A204.1 (cell line): Measurements from ENCODE around the gene ARHGAP26.

Experiments
- FAIRE-seq: peaks from 2 replicates; lab custom pipeline; 2012; peaks lifted over from hg19 to GRCh38; lab: Jason Lieb, UNC

ARHGAP26 gene

DNA sequence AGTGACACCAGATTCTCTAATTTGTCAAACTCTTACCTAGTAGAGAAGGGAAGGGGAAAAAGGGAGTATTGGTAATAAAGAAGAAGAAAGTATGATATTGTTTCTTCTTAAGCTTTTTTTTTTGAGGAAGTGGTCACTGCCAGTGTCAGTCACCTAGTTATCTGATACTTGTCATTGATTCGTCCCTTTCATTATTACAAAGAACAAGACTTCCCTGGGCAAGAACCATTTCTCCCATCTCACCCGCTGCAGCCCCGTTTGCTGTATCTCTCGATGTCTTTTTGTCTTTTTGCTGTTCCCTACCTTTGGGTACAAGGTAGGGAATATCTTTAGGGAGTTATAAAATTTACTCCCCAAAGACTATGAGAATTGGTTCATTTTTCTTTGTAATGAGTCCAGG, 249.0 kb downstream of the ARHGAP26 start:
- no peak for FAIRE-seq

DNA sequence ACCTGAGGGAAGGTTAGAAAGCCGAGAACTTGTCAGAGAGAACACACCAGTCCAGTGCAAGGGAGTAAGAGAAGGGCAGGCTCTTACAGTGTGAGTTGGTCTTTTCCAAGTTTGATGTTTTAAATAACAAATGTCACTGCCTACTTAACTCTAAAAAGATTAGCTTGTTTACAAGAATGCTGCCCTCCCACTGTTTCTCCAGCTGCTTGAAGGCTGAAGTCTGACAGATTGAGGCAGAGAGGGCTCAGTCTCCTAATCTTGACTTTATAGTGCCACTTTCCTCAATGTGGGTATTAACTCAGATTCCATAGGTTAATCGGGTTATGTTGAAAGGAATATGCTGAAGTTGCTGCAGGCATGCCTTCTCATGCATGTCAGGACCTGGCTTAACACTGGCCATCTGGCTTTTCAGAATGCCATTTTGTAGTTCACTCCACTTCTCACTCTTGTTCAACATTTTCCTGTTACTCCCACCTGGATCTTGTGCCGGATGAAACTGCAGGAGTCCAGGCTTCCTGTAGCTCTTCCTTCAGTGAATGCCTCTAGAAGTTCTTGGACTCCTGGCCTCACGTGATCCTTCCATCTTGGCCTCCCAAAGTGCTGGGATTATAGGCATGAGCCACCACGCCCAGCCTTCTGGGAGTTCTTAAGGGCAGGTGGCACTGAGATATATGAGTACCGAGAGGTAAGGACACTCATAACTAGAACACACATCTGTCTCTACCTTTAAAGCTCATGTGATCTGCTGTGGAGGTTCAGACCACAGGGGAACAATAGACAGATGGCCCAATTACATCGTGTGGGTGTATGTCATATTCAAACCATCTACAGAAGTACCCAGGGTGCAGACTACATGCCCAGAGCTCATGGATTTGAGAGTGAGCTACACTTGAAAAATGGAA, 249.7 kb downstream of the ARHGAP26 start:
- no peak for FAIRE-seq

GRCh38 chr5:143021595-143021994, 251.4 kb downstream of the ARHGAP26 start:
- no peak for FAIRE-seq

GRCh38 chr5:143023411-143024096, 253.4 kb downstream of the ARHGAP26 start:
- FAIRE-seq = no peak

DNA sequence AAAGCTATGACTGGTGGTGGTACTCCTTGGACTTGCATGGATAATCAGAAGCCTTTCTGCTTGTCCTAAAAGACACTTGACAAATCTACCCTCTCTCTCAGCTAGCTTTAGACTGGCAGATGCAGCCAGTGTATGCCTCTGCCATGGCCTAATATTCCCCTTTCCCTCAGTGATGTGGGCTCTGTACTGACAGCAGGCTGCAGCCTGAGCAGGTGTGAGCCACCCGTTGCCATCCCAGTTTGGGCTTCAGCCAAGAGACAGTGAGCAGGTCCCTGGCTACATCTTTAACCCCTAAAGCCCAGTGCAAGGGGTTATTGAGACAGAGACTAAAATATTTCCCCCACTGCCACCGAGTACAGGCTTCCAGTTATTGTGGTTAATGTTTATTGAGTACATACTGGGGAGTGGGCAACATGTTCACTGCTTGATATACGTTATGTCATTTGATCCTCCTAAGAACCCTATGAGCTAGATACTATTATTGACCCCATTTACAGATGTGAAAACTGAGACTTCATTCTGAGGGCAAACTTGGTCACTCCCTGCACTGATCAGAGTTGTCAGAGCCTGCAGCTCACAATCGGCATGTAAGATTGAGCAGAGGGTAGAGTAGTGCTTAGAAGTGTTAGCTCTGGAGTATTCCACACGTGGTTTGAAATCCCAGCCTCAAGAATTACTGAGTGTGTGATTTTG, 254.2 kb downstream of the ARHGAP26 start:
- FAIRE-seq = no peak

GRCh38 chr5:143025376-143025775, 255.2 kb downstream of the ARHGAP26 start:
- FAIRE-seq = no peak

DNA sequence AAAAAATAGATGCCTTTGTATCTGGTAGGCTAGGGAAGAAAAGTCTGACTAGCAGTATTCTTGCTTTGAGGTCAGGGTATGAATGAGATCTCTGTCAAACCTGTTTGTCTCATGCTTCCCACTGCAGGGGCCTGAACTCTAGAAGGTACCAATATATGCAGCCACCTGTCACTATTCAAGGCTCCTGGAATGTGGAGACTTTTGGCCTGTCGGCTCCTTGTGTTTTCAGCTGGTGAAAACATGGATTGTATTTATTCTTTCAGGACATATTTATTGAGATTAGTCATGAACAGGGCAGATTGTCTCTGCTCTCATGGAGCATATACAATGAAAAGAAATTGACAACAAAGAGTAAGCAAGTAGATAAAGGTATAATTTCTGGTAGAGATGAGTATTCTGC, 255.8 kb downstream of the ARHGAP26 start:
- no peak for FAIRE-seq

- FAIRE-seq = no peak
Measured at GRCh38 chr5:143026380-143026779, 256.2 kb downstream of the ARHGAP26 start.

- no peak for FAIRE-seq
Measured at GRCh38 chr5:143029293-143029692, 259.1 kb downstream of the ARHGAP26 start.

GRCh38 chr5:143030349-143030748, 260.2 kb downstream of the ARHGAP26 start:
- FAIRE-seq = no peak

- no peak for FAIRE-seq
Measured at GRCh38 chr5:143031781-143032580, 261.8 kb downstream of the ARHGAP26 start.

GRCh38 chr5:143032581-143032836, 262.3 kb downstream of the ARHGAP26 start:
- no peak for FAIRE-seq

DNA sequence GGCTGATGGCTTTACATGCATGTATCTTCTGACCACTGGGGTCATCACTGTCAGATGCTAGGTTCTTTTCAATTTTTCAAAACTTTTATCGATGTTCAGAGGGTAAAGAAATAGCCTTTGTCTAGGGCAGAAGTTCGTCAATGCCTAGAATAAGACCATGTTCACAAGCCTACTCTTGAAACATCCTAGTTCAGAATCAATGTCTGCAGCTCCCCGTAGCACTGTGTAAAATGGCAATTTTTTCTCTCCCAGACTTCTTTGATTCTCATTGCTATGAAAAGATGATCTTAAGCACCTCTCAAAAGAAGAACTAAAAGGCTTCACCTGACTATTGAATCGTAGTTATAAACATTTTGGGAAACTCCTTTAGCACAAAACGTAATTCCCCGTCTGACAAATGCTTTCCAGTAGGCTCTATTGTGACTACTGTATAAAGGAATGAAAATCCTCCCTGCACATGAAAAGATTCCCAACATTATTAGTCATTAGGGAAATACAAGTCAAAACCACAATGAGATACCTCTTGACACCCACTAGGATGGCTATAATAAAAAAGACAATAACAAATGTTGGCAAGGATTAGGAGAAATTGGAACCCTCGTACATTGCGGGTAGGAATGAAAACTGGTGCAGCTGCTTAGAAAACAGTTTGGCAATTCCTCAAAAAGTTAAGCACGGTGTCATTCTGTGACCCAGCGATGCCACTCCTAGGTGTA, 263.5 kb downstream of the ARHGAP26 start:
- FAIRE-seq = no peak

DNA sequence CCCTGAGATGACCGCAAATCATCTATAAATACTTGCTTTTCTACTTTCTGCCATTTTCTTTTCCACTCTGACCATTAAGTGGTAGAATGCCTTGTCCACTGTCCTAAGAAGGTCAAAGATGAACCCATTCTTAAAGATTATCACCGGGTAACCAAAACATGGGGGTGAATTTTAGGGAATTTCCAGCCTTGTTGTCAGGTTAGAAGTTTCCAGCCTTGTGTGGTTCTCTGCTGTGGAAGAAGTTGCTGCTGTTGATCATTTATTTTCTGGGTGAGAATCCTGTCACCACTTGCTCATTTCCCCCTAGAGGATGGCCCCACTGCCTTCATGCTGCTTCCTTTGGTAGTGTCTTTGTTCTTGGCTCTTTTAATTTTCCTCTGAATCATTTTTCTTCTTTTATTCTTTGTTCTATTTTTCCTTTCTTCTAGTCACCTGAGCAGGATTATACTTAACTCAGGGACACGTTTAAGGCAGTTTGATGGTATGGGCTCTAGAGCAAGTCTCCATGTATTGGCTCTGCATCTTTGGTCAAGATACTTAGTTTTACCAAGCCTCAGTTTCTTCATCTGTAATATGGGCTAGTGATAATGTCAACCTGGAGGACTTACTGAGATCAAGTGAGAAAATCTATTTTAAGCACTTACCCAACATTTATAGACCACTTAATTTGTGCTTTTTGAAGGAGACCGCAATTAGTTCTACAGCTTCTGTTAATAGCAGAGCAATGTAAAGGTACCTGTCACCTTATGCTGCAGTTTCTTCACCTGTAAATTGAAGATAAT, 266.2 kb downstream of the ARHGAP26 start:
- FAIRE-seq = no peak

- FAIRE-seq = no peak
Measured at GRCh38 chr5:143037071-143037470, 266.9 kb downstream of the ARHGAP26 start.

DNA sequence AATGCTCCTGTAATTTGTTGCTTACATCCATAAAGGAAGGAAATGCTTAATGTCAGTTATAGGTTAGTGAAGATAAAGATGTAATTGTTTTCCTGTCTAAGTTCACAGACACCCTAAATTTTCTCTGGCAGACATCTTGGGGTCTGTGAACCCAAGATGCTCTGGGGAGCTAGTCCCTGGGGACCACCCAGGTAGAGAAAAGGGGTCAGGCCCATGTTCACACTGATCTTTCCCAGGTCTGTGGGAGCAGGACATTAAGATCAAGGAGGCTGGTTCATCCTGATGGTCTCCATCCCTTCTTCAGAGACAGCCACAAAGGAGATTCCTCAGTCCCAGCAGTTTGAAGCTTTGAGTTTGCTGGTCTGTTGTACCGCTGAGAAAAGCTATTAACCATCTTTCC, 267.5 kb downstream of the ARHGAP26 start:
- no peak for FAIRE-seq

GRCh38 chr5:143040622-143041021, 270.4 kb downstream of the ARHGAP26 start:
- no peak for FAIRE-seq

GRCh38 chr5:143041461-143041860, 271.3 kb downstream of the ARHGAP26 start:
- FAIRE-seq = no peak

DNA sequence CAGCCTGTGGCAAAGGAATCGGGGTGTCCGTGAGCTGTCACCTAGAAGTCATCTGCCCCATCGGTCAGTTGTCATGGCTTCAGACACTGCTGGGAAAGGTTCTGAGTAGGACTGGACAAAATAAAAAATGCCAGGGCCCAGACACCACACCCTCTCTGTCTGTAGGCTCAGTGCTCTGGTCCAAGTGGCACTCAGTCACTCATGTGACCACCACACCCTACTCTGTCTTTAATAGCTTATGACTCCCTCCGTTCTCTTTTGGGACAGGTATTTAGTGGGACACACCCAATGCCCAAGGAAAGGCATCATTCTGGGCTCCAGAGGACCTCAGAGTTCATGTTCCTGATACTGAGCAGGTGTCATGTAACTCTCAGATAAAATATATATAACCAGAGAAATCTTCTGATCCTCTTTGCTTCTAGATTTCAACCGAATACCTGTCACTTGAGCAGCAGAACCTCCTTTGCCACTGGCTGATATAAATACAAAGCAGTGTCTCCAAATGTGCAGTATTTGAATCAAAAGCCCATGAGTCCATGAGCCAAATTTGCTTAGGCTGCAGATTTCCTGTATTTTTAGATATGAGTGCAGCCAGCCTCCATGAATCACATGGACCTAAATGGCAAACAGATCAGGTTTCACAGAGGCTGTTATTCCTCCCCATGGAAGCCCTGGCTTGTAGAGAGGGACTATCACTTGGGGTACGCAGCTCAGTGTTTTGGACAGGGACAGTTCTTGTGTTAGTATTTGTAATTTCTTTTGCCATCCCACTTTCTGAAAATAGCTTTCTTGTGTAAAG, 272.0 kb downstream of the ARHGAP26 start:
- FAIRE-seq = no peak

DNA sequence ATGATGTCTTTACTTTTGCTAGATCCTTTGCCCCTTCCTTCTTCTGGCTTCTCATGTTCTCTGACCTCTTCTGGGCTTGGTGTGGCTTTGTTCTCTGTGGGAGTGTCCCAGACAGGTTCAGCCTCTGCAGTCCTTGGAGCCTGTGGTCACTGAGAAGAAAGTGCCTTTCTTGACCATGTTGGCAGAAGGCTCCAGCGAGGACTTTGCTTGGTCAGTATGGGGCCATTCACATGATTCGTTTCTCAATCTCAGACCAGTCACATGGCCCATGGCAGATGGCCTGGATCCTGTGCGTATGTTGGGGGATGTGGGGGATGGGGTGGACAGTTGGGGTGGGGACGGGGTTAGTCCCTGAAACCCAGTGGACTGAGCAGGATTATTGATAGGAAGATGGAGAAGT, 274.1 kb downstream of the ARHGAP26 start:
- no peak for FAIRE-seq
